ENCODE results near the gene SLCO2A1.

GRCh38 chr3:133956982-133957381 is 72.7 kb downstream of the SLCO2A1 start:
- TF ChIP-seq, protein P1, sequence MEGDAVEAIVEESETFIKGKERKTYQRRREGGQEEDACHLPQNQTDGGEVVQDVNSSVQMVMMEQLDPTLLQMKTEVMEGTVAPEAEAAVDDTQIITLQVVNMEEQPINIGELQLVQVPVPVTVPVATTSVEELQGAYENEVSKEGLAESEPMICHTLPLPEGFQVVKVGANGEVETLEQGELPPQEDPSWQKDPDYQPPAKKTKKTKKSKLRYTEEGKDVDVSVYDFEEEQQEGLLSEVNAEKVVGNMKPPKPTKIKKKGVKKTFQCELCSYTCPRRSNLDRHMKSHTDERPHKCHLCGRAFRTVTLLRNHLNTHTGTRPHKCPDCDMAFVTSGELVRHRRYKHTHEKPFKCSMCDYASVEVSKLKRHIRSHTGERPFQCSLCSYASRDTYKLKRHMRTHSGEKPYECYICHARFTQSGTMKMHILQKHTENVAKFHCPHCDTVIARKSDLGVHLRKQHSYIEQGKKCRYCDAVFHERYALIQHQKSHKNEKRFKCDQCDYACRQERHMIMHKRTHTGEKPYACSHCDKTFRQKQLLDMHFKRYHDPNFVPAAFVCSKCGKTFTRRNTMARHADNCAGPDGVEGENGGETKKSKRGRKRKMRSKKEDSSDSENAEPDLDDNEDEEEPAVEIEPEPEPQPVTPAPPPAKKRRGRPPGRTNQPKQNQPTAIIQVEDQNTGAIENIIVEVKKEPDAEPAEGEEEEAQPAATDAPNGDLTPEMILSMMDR (optimal IDR thresholded peaks at IDR 0.05 in 1 of 3, IDR thresholded peaks at IDR 0.05 in 1 of 3, conservative IDR thresholded peaks at IDR 0.05 in 1 of 3; ENCODE audit: extremely low read depth in 1 of 3, insufficient read depth in 2 of 3, low read length in 3 of 3) = no peak
- no peak for TF ChIP-seq EZH2 (IDR thresholded peaks at IDR 0.05; ENCODE audit: low read length)

All from keratinocyte (primary cell).